HL-60/S4 treated with phorbol 12-myristate 13-acetate at 8.2 ng/mL for 4 days and 3 days (cell line): ENCODE data around the gene S100A11.

ENCODE experiments used
- in situ Hi-C: fragments of 300-500 bp; cut with MboI; formaldehyde crosslinking; loops from 2 replicates; pipeline ENCODE4 v1.15.0; 2022; ENCODE audit warnings: low sequenced_read_pairs

The S100A11 gene

DNA sequence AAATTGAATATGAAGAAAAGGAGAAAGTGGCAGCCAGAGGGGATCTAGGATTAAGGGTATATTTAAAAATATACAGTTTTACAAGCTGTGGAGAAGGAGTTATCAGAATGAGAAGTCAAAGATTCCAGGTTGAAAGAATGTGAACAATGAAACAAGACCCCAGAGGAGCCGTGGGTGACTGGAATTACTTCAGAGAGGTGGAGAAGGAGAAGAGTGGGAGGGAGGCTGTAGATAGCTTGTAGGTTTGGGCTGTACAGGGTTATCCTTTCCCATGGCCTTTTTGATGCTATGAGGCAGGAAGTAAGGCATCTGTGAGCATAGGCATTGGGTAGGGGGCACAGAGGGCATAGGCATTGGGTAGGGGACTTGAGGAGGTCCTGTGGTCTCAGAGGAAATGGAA is 5.2 kb upstream of the S100A11 start:
- in situ Hi-C loops: no loop called here

DNA sequence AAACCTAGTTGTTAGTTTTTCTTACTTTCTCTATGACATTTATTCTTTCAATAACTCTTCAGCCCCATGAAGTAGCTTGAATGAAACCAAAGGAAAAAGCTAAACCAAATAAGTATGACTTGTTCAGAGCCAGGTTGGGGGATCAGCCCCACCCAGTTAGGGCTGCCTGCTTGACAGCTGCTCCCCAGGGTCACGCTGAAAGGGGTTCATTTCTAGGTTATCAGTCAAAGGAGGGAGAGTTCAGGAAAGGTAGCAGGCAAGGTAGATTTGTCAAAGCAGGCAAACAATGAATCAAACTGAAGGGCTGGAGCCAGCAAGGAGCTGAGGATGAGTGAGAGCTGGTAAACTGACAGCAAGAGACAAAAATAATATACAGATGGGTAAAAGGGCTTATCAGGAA is 3.1 kb upstream of the S100A11 start:
- in situ Hi-C loops: no loop called here

DNA sequence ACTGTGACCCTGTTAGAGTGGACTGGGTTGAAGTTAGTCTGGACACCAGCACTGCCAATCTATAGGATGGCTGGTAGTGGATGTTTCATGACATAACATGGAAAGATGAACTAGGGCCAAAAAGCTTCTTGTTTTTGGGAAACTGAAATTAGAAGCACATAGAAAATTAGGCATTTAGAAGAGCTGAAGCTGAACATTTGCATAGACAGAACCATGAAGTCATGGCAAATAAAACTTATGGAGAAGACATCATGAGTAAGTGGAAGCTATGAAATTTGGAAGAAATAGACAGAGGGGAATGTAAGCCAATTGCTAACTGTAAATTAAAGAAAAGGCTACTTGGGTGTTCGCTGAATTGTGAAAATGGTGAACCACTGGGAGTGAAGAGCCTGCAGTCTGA is 2.7 kb upstream of the S100A11 start:
- in situ Hi-C loops: no loop called here

DNA sequence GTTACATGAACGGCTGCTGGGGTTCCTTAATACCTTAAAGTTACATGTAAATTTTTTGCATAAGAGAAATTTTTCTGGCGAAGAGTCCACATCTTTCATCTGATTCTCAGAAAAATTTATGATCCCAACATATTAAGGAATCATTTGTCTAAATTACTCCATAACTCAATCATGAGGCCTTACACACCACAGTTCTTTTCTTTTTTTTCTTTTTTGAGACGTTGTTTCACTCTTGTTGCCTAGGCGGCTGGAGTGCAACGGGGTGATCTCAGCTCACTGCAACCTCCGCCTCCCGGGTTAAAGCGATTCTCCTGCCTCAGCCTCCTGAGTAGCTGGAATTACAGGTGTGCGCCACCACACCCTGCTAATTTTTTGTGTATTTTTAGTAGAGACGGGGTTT is 2.1 kb upstream of the S100A11 start:
- in situ Hi-C loops: no loop called here

DNA sequence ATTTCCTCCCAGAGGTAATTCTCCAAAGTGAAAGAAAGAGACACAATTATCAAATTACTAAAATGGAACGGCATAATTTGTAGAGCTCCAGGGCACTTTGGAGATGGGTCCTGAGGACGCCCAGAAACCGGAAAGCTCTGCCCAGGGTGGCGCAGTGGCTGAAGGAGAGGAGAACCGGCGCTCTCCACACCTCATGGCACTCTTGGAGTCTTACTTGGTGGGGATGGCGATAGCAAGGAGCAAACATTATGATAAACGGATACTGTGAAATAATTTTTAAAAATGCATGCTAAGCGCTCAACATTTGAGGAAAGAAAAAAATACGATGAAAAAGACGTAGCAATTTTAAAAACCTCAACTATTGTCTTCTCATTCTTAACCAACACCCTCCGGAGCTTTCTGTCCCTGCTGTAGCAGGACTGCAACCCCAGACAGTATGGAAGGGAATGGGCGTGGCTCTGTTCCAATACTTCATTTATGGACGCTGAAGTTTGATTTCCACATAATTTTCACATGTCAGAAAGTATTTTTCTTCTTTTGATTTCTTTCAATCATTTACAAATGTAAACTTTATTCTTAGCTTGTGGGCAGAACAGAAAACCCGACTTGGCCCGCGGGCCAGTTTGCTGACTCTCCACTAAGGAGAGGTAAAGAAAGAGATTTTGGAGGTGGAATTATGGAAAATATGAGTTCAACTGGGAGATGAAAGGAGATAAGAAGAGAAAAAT is 1.1 kb downstream of the S100A11 start:
- in situ Hi-C loops: no loop called here

DNA sequence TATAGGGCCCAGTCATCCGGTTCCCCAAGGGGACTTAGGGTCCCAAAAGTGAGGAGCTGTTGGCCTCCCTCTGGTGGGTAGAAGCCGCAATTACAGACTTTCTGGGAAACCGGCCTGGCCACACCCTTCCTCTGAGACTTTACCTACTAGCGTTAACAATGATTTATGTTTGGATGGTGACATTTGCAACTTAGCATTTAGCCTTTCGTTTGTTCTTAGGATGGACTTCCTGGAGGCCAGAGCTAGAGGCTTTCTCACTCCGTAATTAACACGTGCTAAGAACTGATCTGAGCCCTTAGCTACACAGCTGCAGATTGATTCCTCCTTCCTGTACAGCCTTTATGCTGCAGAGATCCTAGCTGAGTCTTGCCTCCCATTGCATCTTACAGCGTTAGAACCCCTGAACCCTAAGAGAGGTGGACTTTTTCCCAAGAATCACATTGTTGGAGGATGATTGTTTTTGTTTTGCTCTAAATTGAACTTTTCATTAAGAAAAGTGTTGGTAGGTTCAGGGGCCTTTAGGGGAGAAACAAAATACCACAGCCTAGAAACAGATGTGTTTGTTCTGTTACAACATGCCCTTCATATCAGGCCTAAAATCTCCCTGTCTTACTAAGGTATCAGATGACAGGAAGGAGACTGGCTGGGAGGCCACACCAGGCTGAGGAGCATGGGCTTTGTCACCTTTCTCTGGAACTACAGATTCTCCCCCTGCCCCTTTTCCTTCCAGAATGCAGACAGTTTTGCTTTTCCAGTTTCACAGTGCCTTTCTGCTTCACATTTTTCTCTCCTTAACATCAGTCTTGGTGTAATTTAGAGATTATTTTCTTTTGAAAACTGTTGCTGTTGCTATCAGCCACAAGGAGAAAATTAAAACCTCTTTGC is 1.9 kb downstream of the S100A11 start:
- in situ Hi-C loops: no loop called here

DNA sequence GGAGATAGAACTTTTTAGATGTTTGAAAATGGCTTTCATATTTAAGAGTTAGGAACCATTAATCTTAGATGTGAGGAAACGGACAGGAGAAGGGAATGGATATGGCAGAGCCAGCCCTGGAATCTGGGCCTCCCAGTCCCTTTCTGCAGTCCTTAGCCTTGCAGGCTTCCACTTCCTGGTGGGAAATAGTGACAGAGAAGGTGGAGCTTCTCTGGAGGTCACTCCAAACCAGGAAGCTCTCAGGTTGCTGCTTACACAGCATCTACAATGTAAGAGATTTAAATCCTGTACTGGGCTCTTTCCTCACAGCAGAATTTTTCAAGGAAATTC is 2.5 kb downstream of the S100A11 start:
- in situ Hi-C loops: no loop called here

DNA sequence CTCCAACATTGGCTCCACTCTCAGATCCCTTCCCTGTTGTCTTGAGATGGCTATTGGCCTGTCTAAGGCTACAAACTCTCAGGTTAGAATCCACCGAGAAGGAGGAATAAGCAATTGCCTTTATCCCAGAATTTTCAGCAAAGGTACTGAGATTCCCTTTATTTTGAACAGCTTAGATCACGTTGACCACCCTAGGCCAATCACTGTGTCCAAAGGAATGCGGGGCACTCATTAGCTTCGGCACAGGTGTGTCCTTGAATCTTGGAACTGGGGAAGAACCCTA is 6.9 kb downstream of the S100A11 start:
- in situ Hi-C loops: no loop called here

DNA sequence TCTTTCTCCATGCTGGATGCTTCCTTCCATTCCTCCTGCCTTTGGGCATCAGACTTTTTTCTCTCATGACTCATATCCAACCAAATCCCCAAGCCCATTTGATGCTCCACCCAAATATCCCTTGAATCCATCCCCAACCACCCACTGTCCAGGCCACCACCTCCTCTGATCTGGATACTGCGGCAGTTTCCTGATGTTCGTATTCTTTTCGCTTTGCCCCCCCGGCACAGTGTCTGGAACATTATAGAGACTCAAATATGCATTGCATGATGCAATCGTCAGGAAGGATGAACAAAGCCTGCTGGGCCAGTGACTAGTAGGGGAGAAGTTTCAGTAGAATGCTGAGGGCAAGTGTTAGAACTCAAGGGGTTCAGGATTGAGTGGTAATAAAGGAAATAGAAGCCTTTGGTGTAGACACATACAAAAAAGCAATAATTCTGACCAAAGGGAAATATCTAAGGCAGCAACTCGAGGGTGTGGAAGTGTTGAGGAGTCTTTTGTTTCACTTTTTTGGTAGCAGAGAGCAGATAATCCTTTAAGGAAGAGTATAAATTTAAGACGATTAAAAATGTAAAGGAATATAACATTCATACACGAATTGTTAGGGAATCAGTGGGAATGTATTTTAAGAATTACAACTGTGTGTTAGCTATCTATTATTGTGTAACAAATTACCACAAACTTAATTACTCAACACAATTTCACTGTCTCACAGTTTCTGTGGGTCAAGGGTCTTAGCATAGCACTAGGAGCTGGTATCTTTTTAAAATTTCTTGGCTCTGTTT is 7.5 kb downstream of the S100A11 start:
- in situ Hi-C loops: no loop called here

DNA sequence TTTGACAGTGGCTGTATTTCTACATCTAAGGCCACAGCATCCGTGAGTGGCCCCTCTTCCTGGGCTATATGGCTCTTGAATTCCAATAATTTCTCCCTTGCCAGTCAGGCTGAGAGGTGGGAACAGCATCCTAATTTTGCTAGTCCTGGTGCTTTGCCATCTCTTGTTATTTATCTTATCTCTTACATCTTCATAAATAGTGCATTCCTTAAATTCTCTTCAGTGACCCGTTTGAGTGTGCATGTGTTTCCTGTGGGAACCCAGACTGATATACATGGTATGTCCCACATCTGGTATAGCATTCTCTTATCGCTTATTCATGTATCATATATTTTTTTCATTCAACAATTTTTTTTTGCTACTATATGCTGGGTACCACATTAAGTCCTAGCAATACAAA is 9.9 kb downstream of the S100A11 start:
- in situ Hi-C loops: no loop called here

DNA sequence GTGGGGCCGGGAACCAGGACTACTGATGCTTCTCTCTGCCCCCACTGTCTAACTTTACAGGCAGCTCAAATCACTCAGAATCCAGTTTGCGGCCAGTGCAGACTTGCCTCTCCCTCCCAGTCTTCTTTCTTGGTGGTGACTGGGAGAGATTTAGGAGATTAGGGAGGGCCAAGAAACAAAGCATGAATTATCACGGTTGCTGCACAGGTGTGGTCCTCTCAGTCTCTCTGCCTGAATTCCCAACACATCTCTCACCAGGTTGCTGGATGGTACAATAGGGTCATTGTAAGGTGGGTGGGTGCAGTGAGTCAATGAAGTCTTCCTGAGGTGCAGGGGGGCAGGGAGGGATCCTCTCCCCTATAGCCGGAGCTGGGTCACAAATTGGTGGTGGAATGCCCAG is 12.6 kb downstream of the S100A11 start:
- in situ Hi-C loops: no loop called here

DNA sequence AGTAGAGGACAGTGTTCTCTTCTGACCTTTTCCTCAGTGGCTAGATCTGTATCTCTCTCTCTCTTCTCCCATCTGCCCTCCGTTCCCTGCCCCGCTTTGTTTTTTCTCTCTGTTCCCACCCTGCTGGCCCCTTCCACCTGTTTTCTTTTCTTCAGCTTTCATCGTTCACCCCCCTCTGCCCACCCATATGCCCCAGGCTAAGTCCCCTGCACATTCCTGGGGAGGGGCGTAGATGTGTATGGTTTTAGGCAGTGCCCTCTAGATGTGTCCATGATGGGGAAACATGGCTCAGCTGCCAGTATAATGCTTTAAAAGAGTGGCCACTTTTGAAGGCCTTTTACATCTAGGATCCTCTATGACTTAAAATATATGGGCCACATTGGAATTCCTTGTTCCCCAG is 13.6 kb downstream of the S100A11 start:
- in situ Hi-C loops: no loop called here

DNA sequence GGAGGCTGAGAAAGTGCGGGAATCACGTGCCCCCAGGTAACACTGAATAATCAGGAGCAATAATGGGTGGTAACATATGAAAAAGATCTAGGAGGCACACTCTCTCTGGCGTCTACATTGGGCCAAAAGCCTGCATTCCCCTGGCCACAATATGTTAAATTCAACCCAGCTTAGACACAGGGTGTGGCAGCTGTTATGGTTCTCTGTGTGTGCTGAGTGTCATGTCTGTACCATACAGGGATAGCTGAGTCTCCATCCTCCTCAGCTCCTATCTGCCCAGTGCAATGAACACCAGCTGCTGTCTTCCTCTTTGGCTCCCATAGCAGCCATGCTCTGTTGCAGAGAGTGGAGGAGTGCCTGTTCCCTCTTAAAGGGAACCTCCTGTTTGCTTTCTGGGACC is 14.3 kb downstream of the S100A11 start:
- in situ Hi-C loops: no loop called here

DNA sequence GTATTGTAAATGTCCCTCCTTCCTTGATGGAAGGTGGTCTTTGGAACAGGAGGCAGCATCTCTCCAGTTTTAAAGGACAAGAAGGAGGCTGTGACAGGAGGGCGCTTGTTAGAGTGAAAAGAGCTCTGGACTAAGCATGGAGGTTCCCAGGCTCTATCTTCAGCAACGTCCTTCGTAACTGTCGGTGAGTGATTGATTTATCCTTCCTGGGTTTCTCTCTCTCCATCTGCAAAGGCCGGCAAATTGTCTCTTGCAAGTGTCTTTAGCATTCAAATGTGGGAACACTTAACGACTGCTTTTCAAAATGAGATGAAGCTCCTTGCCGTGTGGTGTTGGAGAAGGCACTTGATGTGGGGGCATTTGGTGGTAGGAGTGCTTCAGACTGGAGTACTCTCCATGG is 15.2 kb downstream of the S100A11 start:
- in situ Hi-C loops: no loop called here

DNA sequence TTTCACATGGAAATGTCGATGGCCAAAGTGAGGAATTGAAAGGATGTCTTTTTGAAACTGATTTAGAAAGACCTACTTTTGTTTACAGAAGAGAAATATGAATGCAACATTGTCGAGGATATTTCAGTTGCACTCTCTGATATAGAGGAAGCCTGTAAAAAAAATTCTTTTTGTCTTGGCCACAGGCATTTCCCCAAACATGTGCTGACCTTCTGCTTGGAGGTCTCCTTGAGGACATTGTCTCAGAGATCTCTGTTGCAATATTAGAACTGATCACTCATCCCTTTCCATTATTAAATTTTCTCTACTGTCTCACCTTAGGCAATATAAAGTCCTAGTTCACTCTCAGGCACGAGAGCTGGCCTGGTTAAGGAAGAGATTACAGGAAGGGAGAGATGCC is 16.0 kb downstream of the S100A11 start:
- in situ Hi-C loops: no loop called here

DNA sequence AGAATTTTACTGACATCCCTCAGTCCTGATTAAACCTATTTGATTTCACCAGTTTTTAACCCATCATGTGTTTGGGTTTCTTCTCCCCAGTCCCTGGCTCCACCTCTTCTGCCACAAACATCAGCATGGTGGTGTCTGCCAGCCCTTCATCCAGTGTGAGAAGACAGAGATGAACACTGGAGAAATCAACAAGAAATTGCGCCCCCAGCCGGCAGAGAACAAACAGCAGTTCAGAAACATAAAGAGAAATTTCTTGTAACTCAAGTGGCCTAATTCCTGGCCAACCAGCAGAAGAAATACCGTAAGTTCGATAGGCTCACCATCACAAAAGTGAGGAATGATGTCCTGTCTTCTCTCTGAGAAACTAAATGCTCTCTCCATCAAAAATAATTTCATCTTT is 18.3 kb downstream of the S100A11 start:
- in situ Hi-C loops: no loop called here

DNA sequence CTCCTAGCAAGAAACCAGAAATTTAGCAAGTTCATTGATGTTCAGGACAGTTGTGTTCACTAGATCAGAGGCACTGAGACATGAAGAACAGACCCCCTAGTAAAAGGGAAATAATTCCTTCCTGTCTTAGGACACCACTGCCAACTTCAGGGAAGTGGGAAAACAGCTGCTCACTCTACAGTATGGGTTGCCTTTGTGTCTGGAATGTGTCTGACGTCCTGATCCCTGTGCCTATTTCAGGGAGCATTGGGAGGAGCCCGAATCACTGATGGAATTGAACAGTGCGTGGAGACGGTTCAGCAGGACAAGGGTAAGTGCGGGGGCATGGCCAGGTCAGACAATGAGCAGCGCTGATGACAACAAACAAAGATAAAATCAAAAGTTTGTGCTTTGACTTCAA is 21.0 kb downstream of the S100A11 start:
- in situ Hi-C loops: no loop called here

DNA sequence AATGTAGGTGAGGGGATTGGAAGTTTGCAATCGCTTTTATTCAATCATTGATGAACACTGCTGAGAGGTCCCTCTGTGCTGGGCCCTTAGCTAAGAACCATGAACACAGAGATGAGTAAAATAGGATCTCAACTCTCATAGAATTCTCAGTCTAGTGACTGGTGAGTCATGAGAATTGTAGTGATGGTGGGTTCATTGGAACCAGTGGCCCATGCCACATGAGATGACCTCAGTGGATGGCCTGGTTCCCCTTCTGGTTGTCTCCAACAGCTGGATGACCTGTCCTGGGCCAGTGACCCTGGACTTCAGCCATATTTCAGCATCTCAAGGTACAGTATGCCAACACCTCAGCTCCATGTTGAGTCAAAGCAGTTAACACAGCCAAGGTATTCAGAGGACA is 21.9 kb downstream of the S100A11 start:
- in situ Hi-C loops: no loop called here

DNA sequence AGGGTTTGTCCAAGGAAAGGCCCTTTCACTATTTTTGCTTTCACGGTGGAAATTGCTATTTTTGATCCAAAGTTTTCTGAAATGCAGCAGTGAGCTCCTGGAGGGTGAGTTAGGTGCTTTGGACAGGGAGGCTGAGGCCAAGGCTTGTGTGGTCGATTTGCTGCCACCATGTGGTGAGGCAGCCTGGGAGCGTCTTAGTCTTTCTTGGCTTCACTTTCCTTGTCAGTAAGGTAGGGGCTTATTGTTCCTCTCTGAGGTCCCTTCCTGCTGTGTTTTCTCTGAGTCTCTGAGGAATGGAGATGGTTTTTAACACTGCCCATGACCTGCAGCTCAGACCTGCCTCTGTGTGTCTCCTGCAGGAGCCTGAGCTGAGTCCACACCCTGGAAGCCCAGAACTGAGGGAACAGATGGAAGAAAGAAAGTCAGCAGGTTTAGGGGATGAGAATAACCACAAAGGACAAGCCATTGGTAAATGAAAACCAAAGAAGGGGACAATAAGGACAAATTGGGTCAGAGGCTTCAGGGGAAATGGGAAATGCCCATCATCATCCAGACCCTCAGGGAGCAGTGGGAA is 23.1 kb downstream of the S100A11 start:
- in situ Hi-C loops: no loop called here

DNA sequence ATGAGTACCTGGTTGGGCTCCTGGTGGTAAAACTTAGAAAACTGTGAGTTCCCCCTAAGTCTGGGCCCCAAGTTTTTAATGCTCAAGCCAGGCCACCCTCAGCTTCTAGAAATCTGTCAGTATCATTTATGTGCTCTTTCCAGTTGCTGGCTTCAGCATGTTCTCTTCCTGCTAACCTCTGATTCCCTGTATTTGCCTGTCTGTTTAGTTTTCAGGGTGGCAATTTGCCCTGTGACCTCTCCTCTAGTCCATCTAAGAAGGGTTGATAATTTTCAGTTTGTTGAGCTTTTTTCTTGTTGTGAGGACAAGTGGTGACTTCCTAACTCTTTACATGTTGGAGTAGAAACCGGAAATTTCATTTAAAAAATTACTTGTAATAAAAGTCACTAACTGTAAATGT is 27.1 kb downstream of the S100A11 start:
- in situ Hi-C loops: no loop called here

DNA sequence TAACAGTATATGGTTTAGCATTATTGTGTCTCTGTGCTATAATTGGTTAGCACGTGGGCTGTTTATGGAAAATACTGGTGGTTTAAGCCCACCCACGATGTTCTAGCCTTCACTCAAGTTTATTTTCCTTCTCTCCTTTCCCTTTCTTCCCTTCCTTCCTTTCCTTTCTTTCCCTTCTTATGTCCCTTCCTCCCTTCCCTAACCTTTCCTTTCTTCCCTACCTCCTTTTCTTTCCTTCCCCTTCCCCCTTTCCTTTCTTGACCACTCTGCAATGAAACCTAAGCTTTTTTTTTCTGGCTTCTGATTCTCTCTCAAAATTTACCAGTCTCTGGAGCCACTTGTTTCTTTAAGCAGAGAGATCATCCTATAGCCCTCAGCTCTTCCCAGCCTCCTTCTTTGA is 29.8 kb downstream of the S100A11 start:
- in situ Hi-C loops: no loop called here
